Measurements from ENCODE around the gene ZNRD2.
A peak's percentile ranks its signal among the peaks of the same experiment; 100 is the strongest.

ZNRD2 gene

DNA sequence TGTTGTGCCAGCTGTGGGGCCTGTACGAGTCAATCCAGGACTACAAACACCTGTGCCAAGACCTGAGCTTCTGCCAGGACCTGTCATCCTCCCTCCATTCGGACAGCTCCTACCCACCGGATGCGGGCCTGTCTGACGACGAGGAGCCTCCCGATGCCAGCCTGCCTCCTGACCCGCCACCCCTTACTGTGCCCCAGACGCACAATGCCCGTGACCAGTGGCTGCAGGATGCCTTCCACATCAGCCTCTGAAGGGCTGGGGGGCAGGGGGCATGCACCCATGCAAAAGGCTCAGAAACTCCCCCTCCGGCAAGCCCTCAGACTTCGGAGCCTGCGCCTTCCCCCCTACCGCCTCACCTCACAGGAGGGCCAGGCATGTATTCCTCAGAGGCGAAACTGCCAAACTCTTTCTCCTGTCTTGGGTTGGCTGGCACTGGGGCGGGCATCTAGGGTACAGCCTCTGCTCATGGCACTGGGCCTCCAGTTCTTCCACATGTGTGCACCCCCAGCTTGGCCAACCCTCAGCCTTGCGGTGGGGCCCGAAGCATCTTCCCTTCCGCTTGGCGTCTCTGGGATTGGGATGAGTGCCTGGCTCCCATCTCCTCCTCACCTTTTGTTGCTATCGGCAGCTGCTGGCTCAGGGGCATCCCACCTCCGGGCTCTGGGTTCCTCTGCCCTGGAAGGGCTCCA is 3.3 kb downstream of the ZNRD2 start:
- DNase-seq (ENCODE audit: low read depth in 3 of 3), result no peak

DNA sequence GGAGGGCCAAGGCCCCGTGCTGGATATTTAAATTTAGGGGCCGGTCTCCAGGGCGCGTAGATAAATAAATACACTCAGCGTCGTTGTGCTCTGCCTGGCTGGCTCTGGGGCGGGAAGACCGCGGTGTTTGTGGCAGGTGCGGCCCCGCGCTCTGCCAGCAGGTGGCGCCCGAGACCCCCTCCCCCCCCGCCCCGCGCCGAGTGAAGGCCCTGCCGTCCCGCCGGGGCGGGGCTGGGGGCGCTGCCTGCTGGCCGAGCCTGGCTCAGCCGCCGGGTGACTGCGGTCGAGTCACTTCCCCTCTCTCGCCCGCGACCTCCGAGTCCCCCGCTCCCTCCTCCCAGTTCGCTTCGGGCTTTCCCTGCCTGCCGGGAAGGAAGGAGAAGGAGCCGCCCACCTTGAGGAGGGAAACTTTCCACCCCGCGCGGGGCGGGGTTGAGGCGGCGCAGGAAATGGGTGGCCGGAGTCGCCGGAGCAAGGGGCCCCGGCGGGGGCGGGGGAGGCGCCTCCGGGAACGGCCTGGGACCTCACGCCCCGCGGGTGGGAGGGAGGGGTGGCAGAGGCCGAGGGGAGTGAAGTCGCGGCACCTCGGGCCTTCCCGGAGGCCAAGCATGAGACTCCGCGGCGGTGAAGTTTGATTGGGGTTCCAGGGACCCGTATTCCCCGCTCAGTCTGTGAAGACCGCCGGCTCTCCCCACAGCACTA is 4.0 kb downstream of the ZNRD2 start:
- peak; percentile 64 to 96 (median 74) for DNase-seq (ENCODE audit: low read depth in 3 of 3)

DNA sequence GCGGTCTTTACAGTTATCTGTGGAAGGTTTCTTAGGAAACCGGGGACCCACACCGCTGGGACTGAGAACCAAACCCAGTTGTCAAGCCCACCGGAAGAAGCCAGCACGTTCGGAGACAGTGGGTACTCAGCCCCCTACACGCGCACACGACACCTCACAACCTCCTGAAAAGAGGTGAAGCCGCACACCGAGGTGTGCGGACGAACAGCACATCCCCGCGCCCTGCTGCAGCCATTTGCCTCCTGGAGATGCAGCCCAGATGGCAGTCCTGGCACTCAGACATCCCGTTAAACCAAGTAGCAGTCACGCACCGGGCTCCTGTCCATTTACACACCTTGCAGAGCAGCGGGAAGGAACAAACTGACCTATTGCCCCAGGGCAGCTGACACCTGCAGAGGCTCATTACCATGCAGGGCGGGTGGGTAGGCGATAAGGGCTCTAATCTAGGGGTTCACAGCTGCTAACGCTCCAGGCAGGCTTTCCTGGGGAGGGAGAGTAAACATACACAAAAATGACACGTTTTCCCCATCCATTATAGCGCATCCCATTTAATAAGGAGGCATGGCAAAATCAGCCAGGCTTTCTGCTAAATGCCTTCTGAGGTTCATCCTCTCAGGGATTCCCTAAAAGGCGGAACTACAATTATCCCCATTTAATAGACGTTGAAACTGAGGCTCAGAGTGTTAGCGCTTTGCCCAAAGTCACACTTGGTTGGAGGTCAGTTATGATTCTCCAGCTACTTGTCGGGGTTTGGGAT is 4.7 kb downstream of the ZNRD2 start:
- DNase-seq (ENCODE audit: low read depth in 3 of 3), result no peak

DNA sequence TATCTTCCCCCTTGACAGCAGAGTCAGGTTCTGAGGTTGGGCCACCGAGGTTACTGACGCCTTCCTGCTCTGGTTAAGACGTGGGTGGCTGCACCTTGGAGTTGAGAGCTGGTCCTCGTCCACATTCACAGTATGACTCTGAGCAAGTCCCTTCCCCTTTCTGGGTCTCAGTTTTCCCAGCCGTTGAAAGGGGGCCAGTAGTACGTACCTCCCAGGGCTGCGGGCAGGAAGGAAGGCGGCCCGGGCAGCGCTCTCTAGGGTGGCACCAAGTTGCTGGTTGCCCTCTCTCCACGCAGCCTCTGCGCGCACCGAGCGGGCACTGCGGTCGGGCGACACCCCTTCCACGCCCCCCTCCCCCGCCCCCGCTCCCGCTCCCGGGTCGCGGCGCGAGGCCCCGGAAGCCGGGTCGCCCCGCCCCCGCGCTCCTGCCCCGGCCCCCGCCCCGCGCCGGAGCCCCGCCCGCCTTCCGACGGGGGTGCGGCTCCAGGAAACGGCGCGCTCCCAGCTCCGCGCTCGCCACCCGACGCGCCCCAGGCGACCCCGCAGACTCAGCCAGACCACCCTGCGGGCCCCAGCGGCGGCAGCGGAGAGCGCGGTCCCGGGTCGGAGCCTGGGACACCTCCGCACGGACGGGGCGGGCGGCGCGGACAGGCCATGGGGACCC is 5.4 kb downstream of the ZNRD2 start, which contains the start of gene EHBP1L1:
EHBP1L1 (plus strand) TSS at position 486 of the 664 bp plus-strand sequence. CDS start 250 bp downstream, outside the sequence.
- DNase-seq (ENCODE audit: low read depth in 3 of 3), result peak in 2 of 3 experiments; percentile 49 to 77

DNA sequence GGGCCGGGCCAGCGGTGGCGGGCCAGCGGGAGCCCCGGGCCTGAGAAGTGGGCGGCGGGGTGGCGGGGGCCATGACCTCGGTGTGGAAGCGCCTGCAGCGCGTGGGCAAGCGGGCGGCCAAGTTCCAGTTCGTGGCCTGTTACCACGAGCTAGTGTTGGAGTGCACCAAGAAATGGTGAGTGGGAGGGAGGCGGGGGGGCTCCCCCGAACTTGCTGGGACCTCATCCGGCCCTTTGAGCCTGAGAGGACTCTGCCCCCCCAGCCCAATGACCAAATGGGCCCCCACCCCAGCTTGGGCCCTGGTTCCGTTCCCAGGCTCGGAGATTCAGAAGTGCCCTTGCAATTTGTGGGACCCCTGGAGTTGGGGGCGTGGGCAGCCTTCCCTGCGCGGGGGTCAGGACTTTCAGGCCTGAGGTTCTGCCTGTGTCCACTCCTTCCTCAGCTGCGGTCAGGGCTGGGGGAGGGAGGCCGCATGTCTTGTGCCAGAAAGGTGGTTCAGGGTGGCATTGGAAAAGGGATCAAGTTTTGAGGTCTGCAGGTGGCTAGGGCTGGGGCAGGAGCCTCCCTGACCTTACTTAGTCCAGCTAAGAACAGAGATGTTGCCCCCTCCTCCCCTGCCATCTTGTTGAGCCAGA is 6.1 kb downstream of the ZNRD2 start:
- no peak for DNase-seq (ENCODE audit: low read depth in 3 of 3)

DNA sequence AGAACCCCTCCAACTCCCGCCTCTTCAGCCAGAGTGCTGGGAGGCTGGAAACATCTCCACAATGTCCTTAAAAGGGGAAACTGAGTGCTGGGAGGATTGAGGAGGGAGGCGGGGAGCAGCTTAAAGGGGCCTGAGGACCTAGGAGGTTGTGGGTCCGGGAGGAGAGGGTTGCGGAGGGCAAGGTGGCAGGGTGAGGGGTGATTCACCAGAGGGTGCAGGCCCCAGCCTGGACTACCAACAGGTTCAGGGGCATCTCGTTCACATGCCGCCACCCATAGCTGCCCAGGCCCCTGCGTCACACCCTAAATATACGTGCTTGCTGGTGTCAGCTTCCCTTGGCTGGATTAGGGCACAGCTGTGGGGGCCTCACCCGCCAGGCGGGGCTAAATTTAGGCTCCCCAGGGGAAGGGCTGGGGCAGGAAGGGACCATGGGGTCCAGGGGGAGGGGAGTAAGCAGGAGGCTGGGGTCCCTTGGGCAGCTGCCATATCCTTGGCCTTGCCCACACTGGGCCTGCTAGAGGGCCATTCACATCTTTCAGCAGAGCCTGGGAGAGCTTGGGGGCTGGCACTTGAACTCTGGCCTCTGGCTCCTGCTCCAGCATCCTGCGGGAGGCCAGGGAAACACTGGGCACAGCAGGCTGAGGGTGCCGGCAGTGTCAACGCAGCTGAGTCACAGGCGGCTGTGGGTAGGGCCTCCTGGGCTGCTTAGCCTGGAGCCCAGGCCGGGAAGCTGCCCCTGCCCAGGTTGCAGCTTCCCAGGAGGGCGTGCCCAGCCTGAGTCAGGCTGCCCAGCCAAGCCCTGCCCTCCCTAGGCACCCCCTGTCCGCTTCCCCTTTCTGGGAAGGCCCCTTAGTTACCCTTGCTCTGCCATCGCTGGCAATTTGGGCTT is 6.8 kb downstream of the ZNRD2 start:
- no peak for DNase-seq (ENCODE audit: low read depth in 3 of 3)

DNA sequence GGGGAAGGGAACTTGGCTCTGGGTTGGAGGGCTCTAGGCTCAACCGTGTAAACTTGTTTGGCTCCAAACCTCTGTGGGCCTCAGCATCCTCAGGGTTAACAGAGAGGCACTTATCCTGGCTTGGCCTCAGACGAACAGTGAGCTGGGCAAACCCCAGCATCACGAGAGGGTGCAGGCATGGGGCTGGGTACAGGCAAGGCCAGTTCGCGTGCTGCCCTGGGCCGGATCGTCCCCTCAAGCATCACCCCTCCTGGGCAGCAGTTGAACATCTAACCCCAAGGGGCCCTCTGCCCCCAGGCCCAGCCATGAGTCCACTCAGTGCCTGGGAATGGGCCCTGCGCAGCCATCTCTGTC is 7.5 kb downstream of the ZNRD2 start:
- DNase-seq (ENCODE audit: low read depth in 3 of 3), result no peak

DNA sequence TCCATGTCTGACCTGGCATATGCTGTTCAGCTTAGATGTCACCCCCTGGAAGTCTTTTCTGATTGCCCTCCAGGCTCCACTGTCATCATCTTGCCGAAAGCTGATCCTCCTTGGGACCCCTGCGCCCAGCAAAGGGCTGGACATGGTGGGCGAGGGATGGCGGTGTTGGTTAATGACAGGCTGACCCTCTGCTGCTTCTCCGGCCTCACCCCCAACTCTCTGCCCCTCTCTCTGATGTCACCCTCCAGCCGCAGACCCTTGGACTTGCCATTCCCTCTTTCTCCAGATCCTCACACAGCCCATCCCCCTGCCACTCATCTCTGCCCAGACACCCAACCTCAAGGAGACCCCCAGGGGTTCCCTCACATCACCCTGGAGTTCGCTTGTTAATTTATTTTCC is 7.9 kb downstream of the ZNRD2 start:
- no peak for DNase-seq (ENCODE audit: low read depth in 3 of 3)

DNA sequence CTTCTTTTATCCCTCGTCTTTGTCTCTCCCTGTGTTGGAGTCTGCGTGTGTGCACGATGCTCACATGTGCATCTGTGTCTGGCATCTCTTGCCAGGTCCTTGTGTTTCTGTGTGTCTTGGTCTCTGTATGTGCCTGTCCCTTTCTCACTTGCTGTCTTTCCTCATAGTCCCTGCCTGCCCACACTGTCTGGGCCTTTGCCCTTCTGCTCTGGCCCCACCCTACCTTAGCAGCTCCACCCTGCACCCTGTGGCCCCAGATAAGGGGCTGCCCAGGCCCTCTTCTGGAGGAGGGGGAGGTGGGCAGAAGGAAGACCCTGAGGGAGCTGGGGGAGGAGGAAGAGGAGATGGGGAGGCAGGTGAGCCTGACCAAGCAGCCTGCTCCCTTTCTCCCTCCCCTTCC is 8.4 kb downstream of the ZNRD2 start:
- DNase-seq (ENCODE audit: low read depth in 3 of 3), result no peak

DNA sequence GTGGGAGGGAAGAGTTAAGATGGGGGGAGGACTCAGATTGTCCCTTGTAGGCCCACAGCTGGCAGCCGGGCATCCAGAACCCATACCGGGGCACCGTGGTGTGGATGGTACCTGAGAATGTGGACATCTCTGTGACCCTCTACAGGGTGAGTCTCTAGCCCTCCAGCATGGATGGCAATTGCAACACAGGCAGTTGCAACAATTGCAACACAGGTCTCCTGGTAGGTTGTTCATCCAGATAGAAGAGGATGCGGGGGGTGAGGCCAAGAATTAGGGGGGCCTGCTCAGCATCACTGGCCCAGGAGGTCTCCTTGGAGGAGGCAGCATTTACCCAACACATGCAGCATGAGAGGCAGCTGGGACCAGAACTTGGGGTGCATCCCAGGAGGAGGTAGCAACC is 9.0 kb downstream of the ZNRD2 start:
- no peak for DNase-seq (ENCODE audit: low read depth in 3 of 3)

DNA sequence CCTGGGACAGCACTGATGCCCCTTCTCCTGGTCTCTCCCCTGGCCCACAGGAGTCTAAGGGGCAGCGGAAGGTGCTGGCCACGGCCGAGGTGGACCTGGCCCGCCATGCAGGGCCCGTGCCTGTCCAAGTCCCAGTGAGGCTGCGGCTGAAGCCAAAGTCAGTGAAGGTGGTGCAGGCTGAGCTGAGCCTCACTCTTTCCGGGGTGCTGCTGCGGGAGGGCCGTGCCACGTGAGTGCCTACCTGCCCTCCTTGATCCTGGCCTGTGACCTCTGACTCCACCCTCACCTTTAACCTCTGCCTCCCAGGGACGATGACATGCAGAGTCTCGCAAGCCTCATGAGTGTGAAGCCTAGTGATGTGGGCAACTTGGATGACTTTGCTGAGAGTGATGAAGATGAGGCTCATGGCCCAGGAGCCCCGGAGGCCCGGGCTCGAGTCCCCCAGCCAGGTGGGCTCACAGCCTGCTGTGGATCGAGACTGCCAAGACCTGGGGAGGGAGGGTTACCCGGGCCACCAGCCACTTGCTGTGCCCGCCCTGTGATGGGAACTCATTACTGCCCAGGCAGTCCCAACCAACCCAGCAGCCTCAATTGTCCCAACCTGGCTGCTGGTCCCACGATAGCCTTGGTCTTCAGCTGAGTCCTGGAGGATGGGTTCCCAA is 9.9 kb downstream of the ZNRD2 start:
- DNase-seq (ENCODE audit: low read depth in 3 of 3), result no peak

DNA sequence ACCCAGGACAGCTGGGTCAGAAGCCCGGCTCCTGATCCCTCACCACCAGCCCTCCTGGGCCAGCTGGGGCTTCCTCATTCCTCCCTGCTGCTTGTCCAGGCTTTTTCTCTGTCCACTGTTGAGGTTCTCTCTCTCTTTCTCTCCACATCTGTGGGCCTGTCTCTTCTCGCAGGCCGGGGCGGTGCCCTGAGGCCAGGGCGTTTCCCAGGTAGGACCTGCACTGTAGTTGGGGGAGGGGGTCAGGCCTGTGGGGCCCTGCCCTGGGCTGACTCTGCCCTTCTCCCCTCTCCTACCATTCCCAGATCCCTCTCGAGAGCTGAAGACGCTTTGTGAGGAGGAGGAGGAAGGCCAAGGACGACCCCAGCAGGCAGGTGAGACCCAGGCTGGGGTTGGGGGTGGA is 10.5 kb downstream of the ZNRD2 start:
- DNase-seq (ENCODE audit: low read depth in 3 of 3), result no peak

DNA sequence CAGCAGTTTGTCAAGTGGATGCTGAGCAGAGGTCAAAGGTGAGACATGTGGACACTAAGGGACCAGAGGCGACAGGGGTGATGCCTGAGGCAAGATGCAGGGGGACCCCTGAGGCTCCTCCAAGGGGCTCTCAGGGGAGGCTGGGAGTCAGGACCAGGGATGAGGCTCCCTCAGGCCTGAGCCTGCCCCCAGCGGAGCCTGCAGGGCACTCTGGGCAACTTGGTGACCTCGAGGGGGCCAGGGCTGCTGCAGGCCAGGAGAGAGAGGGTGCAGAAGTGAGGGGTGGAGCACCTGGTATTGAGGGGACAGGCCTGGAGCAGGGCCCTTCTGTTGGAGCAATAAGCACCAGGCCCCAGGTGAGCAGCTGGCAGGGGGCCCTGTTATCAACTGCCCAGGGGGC is 11.7 kb downstream of the ZNRD2 start:
- no peak for DNase-seq (ENCODE audit: low read depth in 3 of 3)

DNA sequence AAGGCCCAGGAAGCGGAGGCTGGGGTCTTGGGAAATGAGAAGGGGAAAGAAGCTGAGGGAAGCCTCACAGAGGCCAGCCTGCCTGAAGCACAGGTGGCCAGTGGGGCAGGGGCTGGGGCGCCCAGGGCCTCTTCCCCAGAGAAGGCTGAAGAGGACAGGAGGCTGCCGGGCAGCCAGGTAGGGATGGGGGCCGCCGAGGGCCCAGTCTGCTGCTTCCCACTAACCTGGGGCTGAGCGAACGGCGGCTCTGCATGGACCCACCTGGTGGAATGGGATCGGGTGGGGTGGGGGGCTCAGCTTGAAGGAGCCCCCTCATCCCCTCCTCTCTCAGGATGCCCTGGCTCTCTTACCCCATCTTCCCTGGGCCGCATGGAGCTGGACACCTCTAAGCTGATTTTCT is 13.3 kb downstream of the ZNRD2 start:
- DNase-seq (ENCODE audit: low read depth in 3 of 3), result no peak

DNA sequence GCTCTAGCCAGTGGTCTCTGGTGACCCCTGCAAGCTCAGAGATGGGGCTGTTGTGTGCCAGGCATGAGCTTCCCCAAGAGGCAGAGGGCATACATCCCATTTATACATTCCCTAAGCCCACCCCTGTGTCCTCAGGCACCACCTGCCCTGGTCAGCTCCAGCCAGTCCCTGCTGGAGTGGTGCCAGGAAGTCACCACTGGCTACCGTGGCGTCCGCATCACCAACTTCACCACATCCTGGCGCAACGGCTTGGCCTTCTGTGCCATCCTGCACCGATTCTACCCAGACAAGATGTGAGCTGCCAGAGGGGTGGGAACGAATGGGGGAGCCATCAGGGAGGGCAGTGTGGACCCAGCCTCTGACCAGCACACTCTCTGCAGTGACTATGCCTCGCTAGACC is 13.8 kb downstream of the ZNRD2 start:
- no peak for DNase-seq (ENCODE audit: low read depth in 3 of 3)

DNA sequence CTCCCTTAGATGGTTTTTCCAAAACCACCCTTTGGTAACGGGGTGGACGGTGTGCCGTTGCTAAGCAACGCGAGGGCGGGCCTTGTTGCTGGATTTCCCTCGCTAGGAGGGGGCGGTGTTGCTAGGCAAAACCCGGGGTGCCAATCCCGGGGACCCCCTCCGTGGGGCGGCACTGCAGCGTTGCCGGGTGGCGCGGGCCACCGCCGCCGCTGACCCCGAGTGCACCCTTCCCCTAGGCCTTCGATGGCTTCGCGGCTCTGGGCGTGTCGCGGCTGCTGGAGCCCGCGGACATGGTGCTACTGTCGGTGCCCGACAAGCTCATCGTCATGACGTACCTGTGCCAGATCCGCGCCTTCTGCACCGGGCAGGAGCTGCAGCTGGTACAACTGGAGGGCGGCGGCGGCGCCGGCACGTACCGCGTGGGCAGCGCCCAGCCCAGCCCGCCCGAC is 14.5 kb downstream of the ZNRD2 start:
- no peak for DNase-seq (ENCODE audit: low read depth in 3 of 3)

DNA sequence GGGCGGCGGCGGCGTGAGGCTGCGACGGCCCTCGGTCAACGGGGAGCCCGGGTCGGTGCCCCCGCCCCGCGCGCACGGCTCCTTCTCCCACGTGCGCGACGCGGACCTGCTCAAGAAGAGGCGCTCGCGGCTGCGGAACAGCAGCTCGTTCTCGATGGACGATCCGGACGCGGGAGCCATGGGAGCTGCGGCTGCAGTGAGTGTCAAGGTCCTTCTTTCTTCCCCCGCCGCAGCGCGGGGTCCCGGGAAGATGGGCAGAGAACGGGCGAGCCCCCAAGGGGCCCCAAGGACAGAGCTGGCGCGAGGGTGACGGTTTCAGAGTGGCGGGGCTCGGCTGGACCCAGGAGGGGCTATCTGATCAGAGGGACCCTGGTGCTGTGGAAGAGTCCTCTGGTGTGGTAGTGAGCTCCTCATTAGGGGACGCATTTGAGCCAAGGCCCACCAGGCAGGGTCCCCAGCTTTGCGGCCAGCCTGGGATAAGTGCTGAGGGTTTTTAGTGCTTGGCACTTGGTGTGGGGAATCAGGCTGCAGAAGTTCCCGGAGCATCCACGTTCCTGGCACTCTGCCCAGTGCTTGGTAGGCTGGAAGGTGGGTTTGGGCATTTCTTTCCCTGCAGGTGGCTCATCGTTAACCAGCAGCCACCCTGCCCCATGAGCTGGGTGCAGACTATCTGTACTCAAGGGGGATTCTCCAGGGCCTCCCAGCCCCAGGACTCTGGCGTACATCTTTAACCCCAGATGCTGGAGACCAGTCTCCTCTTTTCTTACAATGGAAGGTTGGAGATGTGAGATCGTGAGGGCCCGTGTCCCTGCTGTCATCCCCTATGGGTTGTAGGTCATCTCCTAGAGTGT is 15.3 kb downstream of the ZNRD2 start:
- no peak for DNase-seq (ENCODE audit: low read depth in 3 of 3)

DNA sequence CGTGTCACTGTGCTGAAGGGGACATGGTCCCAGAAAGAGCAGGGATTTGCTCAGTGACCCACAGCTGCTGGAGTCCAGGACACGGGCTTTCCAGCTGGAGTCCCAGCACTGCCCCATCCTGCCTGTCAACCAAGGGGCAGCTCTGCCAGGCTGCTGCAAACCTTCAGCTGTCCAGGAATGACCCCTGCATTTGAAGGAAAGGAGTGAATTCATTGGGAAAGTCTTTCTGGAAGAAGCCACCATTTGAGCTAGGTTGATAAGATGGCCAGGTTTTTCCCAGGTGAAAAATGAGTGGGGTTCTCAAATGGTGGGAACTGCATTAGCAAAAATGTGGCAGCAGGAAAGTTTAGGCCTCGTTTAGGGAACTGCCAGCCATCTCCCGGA is 16.0 kb downstream of the ZNRD2 start:
- no peak for DNase-seq (ENCODE audit: low read depth in 3 of 3)

DNA sequence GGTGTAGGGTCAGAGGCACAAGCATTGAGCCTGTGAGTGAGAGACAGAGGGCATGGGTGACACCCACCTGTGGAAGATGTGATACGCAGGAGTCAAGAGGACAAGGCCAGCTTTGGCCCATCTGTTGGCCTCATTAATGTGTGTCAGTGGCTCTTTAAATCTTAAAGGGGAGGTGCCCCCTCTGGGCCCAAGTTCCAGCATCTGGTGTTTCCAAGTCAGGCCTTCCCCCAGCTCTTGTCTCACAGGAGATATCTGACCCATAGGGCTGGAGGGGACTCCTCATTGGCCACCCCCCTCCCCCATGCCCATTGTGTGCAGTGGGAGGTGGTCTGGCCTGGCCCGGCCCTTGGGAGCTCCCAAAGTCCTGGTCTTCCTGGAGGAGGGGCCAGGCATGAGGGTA is 16.4 kb downstream of the ZNRD2 start:
- no peak for DNase-seq (ENCODE audit: low read depth in 3 of 3)

Measured in stimulated activated CD4-positive, alpha-beta T cell treated with anti-CD3 and anti-CD28 coated beads, TNF-alpha, amount 100 ng/mL, for 24 hours (primary cell).